Measurements from ENCODE around the gene TIMM10.

DNA sequence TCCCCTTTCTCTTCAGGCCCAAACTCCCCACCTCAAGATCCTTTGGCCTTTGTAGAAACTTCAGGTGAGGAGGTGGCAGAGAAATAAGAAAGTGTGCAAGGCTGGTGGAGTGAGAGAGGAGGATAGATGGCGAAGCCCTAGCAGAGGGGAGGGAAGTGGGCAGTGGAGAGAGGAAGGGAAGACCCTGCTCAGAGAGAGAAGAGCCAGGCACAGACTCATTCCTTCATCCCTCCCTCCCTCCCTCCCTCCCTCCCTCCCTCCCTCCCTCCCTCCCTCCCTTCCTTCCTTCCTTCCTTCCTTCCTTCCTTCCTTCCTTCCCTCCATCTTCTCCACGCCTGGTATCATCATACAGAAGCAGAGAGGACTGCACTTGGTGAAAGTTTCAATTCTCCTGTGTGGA is 49.2 kb downstream of the TIMM10 start:
- TF ChIP-seq, protein P1, sequence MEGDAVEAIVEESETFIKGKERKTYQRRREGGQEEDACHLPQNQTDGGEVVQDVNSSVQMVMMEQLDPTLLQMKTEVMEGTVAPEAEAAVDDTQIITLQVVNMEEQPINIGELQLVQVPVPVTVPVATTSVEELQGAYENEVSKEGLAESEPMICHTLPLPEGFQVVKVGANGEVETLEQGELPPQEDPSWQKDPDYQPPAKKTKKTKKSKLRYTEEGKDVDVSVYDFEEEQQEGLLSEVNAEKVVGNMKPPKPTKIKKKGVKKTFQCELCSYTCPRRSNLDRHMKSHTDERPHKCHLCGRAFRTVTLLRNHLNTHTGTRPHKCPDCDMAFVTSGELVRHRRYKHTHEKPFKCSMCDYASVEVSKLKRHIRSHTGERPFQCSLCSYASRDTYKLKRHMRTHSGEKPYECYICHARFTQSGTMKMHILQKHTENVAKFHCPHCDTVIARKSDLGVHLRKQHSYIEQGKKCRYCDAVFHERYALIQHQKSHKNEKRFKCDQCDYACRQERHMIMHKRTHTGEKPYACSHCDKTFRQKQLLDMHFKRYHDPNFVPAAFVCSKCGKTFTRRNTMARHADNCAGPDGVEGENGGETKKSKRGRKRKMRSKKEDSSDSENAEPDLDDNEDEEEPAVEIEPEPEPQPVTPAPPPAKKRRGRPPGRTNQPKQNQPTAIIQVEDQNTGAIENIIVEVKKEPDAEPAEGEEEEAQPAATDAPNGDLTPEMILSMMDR (IDR thresholded peaks at IDR 0.05) = no peak
- no peak for TF ChIP-seq POLR2A (IDR thresholded peaks at IDR 0.05)

Data from breast epithelium (tissue), 3 donors.